SHP77 treated with DMSO at 0.1 percent for 48 hours (cell line): ENCODE data around the gene CAND2.
"Not testable (repeated sequence)": the region's sequence is repeated elsewhere in the genome, so short reads cannot be mapped to it uniquely, and the experiment has no call there.

ENCODE experiments used
- DNase-seq: peaks from one replicate; lab custom pipeline; 2025; lab: John Stamatoyannopoulos, UW

CAND2 gene

DNA sequence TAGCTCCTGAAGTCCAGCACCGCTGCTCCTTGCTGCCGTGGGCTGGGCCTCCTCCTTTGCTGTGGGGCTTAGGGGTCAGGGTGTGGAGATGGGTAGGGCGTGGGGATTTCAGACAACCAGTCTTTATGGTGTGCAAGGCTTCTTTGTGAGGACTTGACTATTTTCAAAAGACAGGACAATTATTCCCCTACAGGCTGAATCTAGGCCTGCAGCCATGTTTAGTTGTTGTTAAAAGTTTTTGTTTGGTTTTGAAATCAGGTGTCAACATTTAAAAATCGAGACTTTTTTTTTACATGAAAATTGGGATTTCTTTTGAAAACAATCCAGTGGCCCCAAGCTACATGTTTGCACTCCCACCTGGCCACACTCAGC lies 34.3 kb downstream of the CAND2 start:
- no peak for DNase-seq

DNA sequence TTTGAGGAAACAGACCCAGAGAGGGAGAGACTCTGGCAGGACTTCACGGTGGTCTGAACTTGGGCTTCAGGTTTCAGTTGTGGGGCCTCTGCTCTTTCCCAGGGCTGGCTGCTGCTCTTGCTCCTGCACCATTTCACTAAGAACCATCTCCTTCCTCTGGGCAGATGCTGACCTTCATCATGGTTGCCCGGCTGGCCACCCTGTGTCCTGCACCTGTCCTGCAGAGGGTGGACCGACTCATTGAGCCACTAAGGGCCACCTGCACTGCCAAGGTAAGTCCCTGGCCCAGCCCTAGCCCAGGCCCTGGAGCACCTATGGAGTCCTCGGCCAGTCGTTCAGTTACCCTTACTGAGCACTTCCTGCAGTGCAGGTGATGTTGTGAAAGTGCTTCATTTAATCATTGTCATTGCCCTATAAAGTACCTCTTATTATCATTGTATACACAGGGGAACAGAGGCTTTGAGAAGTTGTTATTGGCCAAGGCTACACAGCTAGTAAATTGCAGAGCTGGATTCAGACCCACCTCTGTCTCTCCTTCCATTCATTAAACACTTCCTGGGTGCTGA lies 34.9 kb downstream of the CAND2 start:
- no peak for DNase-seq

DNA sequence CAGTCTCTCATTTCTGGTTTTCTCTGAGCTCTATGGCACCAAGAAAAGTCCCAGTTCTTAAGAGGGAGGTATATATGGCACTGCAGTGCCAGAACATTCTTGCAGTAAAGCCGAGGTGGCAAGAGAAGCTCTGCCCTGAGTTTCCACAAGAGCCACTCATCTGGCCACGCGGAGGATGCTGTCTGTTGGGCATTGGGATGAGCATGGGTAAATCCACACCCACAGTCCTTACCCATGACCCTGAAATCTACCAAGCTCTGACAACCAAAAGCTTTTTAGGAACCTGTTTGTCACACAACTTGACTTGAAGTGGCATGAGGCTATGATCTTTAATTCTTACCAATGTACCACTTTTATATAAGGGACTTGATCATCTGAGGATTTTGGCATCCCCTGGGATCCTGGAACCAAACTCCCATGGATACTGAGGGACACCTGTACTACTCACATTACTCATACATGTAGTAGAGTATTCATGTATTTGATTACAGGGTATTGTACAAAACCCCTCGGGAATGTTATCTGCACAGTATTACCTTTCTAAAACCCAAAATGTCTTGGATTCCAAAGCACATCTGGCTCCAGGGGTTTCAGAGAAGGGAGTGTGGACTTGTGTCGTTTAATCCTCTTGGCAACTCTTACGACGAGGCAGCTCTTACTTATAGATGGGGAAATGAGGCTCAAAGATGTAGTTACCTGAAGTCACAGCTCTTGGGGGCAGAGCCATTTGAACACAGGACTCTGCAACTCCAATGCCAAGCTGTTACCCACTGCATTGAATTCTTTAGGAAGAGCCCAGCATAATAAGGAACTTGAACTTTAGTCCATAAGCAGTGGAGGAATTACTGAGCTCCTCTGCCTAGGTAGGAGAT lies 36.1 kb downstream of the CAND2 start:
- no peak for DNase-seq

DNA sequence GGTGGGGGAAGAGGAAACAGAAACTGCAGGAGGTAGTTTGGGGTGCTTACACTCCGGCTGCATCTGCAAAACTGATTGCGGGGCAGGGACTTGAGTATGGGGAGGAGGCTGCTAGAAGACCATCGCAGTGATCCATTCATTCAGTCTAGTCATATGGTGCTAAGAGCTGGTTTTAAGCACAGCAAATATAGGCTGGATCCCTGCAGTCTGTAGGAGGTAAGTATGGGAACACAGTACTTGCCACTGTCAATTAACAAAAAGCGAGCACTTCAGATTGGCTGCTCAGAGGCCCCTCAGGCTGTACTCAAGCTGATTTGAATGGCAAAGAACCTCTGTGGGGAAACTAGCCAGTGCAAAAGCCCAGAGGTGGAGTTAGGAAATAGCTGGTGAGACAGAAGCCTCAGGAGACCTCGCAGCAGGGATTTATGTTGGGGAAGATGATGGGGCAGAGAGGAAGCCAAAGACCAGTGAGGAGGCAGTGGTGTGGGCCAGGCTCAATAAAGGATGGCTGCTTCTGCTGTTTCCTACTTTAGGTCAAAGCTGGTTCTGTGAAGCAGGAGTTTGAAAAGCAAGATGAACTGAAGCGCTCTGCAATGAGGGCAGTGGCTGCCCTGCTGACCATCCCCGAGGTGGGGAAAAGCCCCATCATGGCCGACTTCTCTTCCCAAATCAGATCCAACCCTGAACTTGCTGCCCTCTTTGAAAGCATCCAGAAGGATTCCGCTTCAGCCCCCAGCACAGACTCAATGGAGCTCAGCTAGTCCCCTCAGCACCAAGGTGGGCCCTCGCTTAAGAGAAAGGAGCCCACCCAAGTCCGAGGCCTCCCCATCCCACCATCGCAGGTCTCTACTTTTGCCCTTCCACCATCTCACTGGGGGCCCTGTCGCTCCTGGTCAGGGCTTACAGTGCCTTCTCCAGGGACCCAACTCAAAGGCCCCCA lies 37.0 kb downstream of the CAND2 start:
- no peak for DNase-seq

DNA sequence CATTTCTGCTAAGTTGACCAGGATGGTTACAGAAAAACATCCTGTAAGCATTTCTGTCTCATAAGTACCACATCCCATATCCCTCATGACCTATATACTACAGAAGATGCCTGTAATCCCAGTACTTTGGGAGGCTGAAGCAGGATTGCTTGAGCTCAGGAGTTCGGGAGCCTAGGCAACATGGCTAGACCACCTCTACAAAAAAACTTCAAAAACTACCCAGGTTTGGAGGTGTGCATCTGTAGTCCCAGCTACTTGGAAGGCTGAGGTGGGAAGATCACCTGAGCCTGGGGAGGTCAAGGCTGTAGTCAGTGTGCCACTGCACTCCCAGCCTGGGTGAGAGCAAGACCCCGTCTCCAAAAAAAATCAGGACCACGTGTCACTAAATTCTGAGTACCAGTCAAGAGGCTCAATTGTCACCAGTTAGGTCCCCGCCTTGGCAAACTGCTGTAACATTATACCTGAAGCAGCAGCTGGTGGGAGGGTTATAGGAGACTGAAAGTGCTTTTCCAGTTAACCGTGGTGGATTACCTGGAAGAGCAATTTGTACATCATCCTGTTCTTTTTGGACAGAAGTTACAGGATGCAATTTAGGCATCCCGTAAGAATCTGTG lies 38.7 kb downstream of the CAND2 start:
- DNase-seq, result no peak

DNA sequence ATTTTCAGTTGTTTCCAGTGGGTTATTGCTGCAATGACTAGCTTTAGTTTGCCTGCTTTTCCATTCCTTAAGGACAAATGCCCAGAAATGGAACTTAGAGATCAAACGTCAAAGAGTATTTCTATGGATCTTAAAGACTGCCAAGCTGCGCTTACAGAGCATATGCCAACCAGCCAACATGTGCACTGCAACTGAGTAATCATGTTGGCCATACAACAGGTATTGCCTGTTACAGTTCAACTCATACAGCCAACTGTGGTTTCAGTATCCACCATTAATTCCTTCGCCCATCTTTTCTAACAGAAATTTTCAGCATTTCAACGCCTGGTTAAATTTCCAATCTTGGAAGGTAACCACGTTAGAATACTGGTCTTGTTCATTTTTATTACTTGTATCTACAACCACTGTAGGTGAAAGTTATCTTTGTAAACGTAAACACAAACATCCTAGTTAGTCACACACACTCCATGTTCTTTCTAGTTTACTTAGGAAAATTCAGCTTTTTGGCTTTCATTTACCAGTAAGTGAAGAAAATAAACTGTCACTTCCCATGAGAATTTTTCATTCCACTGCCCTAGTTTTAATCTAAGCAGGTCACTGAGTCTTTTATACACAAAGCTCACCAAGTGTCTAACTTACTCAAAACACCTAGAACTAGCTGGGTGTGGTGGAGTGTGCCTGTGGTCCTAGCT lies 41.0 kb downstream of the CAND2 start:
- no peak for DNase-seq

DNA sequence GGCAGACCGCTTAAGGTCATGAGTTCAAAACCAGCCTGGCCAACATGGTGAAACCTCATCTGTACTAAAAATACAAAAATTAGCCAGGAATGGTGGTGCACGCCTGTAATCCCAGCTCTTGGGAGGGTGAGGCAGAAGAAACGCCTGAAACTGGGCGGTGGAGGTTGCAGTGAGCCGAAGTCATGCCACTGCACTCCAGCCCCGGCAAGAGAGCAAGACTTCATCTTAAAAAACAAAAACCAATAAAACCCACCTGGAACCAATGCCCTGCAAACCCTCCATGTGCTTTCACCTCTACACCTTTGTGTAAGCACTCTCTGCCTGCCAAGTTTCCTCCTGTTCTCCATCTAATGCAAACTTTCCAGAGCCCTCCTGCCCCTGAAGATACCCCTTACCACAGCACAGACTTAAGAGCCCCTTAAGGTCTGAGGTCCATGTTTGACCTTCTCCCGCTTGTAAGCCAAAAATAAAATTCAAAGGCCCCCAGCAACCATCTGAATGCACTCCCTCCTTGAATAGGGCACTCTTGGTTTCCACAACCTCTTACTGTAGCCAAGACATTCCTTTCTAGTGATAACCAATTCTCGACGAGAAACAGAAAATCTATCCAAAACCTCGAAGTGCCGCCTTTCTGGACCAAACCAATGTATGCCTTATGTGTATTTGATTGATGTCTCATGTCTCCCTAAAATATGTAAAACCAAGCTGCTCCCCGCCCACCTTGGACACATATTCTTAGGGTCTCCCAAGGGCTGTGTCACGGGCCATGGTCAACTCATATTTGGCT lies 41.9 kb downstream of the CAND2 start:
- no peak for DNase-seq

DNA sequence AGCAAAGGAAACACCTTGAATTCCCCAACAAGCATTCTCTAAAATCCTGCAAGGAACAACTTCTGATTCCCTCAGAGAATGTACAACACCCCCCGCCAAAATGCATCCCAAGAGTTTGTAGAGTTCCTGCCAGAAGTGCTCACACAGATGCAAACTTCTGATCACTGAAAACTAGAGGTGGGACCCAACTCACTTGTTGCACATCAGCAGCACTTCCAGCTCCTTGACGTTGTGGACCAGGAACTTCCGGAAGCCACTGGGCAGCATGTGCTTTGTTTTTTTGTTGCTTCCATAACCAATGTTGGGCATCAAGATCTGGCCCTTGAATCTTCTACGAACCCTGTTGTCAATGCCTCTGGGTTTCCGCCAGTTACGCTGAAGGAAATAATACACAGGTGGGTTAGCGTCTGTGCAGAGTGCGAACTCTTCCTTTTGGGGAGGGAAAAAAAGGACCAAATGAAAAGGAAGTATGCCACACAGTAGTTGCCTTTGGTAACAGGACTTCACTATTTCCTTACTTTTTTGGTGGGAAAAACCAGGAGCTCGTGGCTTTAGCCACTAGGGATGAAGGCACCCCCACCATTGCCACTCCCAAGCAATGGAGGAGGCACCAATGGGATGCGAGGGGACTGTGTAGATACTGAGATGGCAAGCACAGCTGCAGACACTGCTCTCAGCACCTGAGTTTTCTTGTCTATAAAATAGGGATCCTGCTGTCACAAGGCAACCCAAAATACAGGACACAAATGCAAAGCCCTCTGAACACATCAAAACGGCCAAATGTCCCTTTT lies 42.9 kb downstream of the CAND2 start:
- no peak for DNase-seq

DNA sequence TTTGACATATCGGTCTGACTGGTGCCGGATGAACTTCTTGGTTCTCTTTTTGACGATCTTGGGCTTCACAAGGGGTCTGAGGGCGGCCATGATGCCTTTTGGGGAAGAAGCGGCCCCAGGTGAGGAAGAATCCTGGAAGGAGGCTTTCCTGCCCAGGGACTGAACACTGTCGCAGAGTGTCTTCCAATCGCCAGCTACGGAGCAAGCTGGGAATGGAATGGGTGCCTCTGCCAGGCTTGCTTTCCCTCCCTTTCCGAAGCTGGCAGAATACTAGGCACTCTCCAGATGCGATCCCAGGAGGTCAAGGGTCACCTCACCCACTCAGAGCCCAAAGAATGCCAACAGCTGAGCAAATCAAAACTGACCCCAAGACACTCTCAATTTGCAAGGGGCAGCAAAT lies 43.7 kb downstream of the CAND2 start:
- DNase-seq, result not testable (repeated sequence)

DNA sequence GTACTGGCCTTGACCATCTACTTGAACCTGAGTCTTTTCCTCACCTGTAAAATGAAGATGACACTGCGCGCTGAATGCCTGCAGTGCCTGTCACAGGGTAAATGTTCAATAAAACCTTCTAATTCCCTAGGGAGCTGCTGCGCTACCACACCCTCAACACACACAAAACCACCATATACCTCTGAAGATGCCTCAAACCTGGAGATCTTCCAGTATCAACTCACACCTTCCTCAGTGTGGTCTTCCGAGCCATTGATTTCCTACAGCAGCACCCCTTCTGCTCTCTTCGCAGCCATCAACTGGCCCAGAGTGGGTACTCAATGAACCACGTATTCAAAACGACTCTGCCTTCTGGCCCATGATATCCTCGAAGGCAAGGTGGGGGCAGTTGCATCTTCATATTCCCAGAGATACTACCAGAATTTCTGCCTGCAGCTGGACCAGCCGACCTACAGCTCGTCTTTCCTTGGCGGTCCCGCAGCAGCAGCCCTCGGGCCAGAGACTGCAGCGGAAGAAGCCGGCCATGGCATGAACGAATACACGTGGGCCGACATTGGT lies 44.2 kb downstream of the CAND2 start:
- no peak for DNase-seq

DNA sequence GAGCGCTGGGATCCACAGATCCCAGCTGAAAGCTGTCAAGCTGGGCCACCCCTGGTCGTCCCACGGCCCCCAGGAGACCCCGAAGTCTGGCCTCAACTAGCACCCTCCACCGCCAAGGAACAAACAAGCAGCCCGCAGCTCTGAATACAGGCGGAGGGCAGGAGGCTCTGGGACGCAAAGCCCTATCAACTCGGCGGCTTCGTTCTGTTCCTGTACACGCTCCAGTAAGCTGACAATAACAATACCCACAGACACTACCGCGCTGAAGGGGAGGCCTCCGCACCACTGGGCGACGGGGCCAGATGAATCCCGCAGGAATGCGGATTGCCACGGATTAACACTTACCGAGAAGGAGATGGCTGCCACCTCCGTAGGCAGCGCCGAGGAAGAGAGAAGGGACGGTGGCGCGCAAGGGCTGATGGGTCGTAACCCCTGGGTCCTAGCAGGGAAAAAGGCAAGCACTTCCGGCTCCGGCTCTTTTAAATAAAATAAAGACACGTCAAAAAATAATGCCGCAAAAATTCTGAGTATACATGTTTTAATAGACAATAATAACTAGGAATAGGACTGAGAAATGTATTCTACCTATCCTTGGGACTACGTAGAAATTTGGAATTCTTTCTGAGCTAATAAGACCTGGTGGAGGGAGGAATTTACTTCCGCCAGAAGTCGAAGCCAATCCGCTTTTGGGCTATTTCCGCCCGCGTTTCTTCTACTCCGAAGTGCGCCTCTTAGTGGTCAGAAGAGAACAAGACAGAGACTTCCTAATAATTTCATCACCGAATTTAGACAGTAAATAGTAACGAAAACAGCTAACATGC lies 44.9 kb downstream of the CAND2 start, which contains the start of gene RPL32:
RPL32 (minus strand) TSS at position 417 of the 821 bp plus-strand sequence. CDS start 1,328 bp downstream, outside the sequence.
- DNase-seq, result peak; percentile 89

DNA sequence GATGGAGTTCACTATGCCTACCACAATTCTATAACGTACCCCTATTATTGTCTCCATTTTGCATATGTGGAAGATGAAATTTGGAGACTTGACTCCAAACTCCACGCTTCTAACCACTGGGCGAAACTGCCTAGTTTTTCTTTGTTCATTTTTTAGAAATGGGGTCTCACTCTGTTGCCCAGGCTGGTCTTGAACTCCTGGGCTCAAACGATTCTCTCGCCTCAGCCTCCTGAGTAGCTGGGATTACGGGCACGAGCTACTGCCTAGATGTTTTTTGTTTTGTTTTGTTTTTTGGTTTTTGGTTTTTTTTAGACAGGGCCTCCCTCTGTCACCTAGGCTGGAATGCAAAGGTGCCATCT lies 45.5 kb downstream of the CAND2 start:
- DNase-seq, result no peak

DNA sequence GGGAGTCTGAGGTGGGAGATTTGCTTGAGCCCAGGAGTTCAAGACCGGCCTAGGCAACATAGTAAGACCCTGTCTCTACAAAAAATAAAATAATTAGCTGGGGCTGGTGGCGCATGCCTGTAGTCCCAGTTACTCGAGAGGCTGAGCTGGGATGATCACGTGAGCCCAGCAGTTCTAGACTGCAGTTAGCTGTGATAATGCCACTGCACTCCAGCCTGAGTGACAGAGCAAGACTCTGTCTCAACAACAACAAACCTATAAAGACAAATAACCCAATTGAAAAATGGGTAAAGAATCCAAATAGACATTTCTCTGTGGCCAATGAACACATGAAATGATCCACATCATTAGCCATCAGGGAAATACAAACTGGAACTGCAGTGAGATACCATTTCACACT lies 46.0 kb downstream of the CAND2 start:
- DNase-seq, result no peak

DNA sequence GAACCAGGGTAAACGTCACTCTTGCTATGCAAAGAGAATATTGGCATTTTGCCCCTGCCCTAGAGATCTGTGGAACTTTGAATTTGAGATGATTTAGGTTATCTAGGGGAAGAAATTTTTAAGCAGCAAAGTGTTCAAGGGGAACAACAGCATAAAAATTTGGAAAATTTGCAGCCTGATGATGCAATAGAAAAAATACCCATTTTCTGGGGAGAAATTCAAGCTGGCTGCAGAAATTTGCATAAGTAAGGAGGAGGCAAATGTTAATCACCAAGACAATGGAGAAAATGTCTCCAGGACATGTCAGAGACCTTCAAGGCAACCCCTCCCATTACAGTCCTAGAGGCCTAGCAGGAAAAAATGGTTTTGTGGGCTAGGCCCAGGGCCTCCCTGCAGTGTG lies 49.3 kb downstream of the CAND2 start:
- no peak for DNase-seq

DNA sequence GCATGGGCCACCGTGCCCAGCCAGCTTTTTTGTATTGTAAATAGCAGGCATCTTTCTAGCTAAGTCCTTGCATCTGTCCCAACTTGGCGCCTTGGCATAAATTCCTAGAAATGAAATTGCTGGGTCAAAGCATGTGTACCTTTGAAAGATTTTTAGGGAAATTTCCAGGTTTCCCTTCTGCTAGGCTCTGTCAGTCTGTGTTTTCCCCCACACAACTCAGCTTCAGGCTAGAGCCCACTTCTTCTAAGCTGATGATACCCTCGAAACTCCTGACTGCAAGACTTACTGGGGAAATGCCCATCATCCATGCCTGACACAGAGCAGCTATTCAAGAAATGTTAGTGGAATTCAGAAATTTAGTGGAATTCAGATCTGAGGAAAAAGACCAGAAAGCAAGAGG lies 55.7 kb downstream of the CAND2 start:
- no peak for DNase-seq

DNA sequence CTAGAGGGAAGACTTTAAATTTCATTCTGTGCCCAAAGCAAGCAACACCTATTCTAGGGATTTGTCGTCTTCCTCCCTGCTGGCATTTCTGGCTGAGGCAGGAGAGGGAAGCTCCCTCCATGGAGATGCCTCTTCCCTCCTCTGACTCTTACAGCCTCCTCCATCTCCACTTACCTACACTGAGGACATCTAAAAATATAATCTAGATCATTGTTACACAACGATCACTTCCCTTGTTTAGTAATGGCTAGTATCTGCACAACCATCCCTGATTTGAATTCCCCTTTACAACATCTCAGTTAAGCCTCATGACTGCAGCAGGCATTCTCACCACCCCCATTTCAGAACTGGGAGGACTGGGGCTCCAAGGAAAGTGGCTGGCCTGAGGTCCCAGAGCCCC lies 57.4 kb downstream of the CAND2 start:
- not testable (repeated sequence) for DNase-seq

DNA sequence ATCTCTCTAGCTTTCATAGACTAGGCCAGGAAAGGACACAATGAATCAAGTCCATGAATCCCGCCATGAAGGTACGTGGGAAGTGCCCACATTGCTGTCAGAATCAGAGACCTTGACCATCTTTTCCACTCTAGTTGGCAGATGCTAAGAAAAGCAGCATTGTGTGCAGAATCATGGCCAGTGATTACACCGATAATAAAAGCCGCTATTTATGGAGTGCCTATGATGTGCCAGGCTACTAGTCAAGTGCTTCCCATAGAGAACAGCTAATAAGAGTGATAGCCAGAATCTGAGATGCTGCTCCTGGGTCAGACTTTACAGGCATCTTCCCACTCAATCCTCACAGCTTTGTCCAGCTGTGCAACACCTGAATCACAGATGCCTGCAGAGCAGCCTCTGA lies 58.1 kb downstream of the CAND2 start:
- DNase-seq, result no peak

DNA sequence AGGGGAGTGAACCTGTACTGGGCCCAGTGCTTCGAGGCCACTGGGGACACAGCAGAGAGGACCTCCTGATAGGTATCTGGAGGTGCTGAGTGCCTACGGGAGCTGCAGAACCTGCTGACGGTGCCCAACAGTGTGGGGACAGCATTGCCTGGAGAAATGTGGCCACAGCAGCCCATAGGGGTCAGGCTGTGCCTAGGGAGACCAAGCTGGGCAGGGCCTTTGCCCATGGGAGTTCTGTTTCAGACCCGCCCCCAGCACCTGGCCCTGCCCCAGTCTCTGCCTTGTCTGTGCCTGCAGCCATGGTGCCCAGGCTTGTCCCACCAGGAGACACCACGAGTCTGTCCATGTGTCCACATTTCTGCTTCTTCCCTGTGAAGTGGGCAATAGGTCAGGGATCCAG lies 60.1 kb downstream of the CAND2 start:
- DNase-seq, result no peak

DNA sequence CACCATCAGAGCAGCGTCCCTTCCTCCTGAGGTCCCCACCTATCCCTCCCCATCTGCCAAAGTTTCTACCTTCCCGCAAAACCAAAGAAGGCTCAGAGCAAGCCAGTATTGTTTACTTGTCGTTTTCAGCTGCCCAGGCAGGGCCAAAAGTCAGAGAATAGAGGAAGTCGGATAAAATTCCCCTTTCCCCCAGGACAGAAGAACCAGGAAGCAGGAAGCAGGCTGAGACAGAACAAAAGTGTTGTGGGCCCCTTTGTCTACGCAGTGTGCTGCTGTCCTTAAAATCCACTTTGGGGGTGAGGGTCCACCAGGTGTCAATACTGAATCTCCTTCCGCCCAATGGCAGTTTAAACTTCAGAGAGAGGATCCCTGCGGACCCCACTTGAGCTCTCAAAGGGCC lies 63.4 kb downstream of the CAND2 start:
- DNase-seq, result no peak
